DMS53 treated with DMSO at 0.1 percent for 48 hours (cell line): ENCODE results near the gene DNAJB8.

Experiments used
- DNase-seq: peaks from one replicate; lab custom pipeline; 2025; ENCODE audit not compliant: unreplicated experiment; lab: John Stamatoyannopoulos, UW

DNAJB8 gene

GRCh38 chr3:128427175-128427857 lies 39.4 kb downstream of the DNAJB8 start:
- DNase-seq: no peak

GRCh38 chr3:128426128-128426921 lies 40.4 kb downstream of the DNAJB8 start:
- peak; percentile 4 for DNase-seq

GRCh38 chr3:128425846-128426127 lies 40.9 kb downstream of the DNAJB8 start:
- no peak for DNase-seq

- DNase-seq: no peak
These were observed 41.4 kb downstream of the DNAJB8 start for GRCh38 chr3:128425142-128425845.

GRCh38 chr3:128424508-128425069 lies 42.1 kb downstream of the DNAJB8 start:
- DNase-seq: no peak

- no peak for DNase-seq
These were observed 43.1 kb downstream of the DNAJB8 start for GRCh38 chr3:128423525-128424147.

GRCh38 chr3:128422762-128423524 lies 43.7 kb downstream of the DNAJB8 start:
- DNase-seq: no peak

- no peak for DNase-seq
These were observed 44.7 kb downstream of the DNAJB8 start for GRCh38 chr3:128421966-128422365.

- no peak for DNase-seq
These were observed 45.3 kb downstream of the DNAJB8 start for GRCh38 chr3:128421439-128421836.

- DNase-seq: no peak
These were observed 45.8 kb downstream of the DNAJB8 start for GRCh38 chr3:128420720-128421438.

GRCh38 chr3:128420289-128420688 lies 46.4 kb downstream of the DNAJB8 start:
- no peak for DNase-seq

- DNase-seq: no peak
These were observed 47.4 kb downstream of the DNAJB8 start for GRCh38 chr3:128419311-128419710.

- DNase-seq: no peak
These were observed 47.8 kb downstream of the DNAJB8 start for GRCh38 chr3:128418900-128419299.

- no peak for DNase-seq
These were observed 50.0 kb downstream of the DNAJB8 start for GRCh38 chr3:128416578-128417211.

GRCh38 chr3:128415773-128416577 lies 50.7 kb downstream of the DNAJB8 start:
- no peak for DNase-seq

- no peak for DNase-seq
These were observed 51.4 kb downstream of the DNAJB8 start for GRCh38 chr3:128415200-128415772.

GRCh38 chr3:128413413-128414205 lies 53.1 kb downstream of the DNAJB8 start:
- no peak for DNase-seq

- no peak for DNase-seq
These were observed 53.7 kb downstream of the DNAJB8 start for GRCh38 chr3:128413003-128413370.
